ENCODE results near the gene KIF4B. TPM values are rescaled to one million over a fixed set of nuclear protein-coding genes. Genes with fewer than 3 reads are reported as not detected.
"Not testable (repeated sequence)": the region's sequence is repeated elsewhere in the genome, so short reads cannot be mapped to it uniquely, and the experiment has no call there.

Gene KIF4B
- total and polyA plus RNA-seq, 2 donors from 2014 or later, result not detected

- no peaks in the 10 kb centered on the region for H3K4me1 ChIP-seq (ENCODE audit: control insufficient read depth in 2 of 3, insufficient read depth in 2 of 3, low read depth in 1 of 3, low read length in 3 of 3)
- H3K9ac ChIP-seq (ENCODE audit: low read length in 3 of 3), result no peak overlapping the region
- H3K9me3 ChIP-seq (ENCODE audit: control insufficient read depth in 2 of 3, insufficient read depth in 1 of 3, low read length in 3 of 3), result no peaks in the 10 kb centered on the region
- H3K36me3 ChIP-seq (ENCODE audit: control insufficient read depth in 2 of 3, insufficient read depth in 3 of 3, low read length in 3 of 3), result no peaks in the 10 kb centered on the region
- no peak for FAIRE-seq
- no peaks in the 10 kb centered on the region for H3K27me3 ChIP-seq (ENCODE audit: control insufficient read depth, insufficient read depth, low read length)
- intact Hi-C loops (cut with DNase I), result no loop called here
- no peak overlapping the region for H3K27ac ChIP-seq (ENCODE audit: low read depth in 2 of 2, low read length in 2 of 2)
- no peak for TF ChIP-seq CTCF (IDR thresholded peaks at IDR 0.05; ENCODE audit: borderline replicate concordance, extremely low read depth, insufficient read depth)
- no peak for DNase-seq
- no peak overlapping the region for H3K4me3 ChIP-seq (ENCODE audit: low read length in 3 of 3)
These were observed 9.3 kb upstream of the KIF4B start for GRCh38 chr5:155004138-155004744.

GRCh38 chr5:155006265-155006664 lies 7.3 kb upstream of the KIF4B start:
- H3K36me3 ChIP-seq (ENCODE audit: control insufficient read depth in 2 of 3, insufficient read depth in 3 of 3, low read length in 3 of 3); H3K9ac ChIP-seq (ENCODE audit: low read length in 3 of 3); H3K4me3 ChIP-seq (ENCODE audit: low read length in 3 of 3); DNase-seq; H3K27me3 ChIP-seq (ENCODE audit: control insufficient read depth, insufficient read depth, low read length); FAIRE-seq; H3K4me1 ChIP-seq (ENCODE audit: control insufficient read depth in 2 of 3, insufficient read depth in 2 of 3, low read depth in 1 of 3, low read length in 3 of 3); intact Hi-C loops (cut with DNase I); H3K9me3 ChIP-seq (ENCODE audit: control insufficient read depth in 2 of 3, insufficient read depth in 1 of 3, low read length in 3 of 3); H3K27ac ChIP-seq (ENCODE audit: low read depth in 2 of 2, low read length in 2 of 2): not testable (repeated sequence)

- no peak overlapping the region for H3K4me3 ChIP-seq (ENCODE audit: low read length in 3 of 3)
- intact Hi-C loops (cut with DNase I), result no loop called here
- H3K4me1 ChIP-seq (ENCODE audit: control insufficient read depth in 2 of 3, insufficient read depth in 2 of 3, low read depth in 1 of 3, low read length in 3 of 3), result no peaks in the 10 kb centered on the region
- H3K9ac ChIP-seq (ENCODE audit: low read length in 3 of 3), result no peak overlapping the region
- no peak for DNase-seq
- H3K27me3 ChIP-seq (ENCODE audit: control insufficient read depth, insufficient read depth, low read length), result no peaks in the 10 kb centered on the region
- no peak overlapping the region for H3K27ac ChIP-seq (ENCODE audit: low read depth in 2 of 2, low read length in 2 of 2)
- H3K36me3 ChIP-seq (ENCODE audit: control insufficient read depth in 2 of 3, insufficient read depth in 3 of 3, low read length in 3 of 3), result no peaks in the 10 kb centered on the region
- no peaks in the 10 kb centered on the region for H3K9me3 ChIP-seq (ENCODE audit: control insufficient read depth in 2 of 3, insufficient read depth in 1 of 3, low read length in 3 of 3)
- no peak for FAIRE-seq
- TF ChIP-seq CTCF (IDR thresholded peaks at IDR 0.05; ENCODE audit: borderline replicate concordance, extremely low read depth, insufficient read depth), result no peak
These were observed 4.9 kb upstream of the KIF4B start for GRCh38 chr5:155008669-155009068.

GRCh38 chr5:155010881-155011280 lies 2.7 kb upstream of the KIF4B start:
- FAIRE-seq (no peak), DNase-seq (no peak)
- Histone ChIP-seq H3K9ac (ENCODE audit: low read length in 3 of 3) (no peak overlapping the region), H3K4me1 (ENCODE audit: control insufficient read depth in 2 of 3, insufficient read depth in 2 of 3, low read depth in 1 of 3, low read length in 3 of 3) (no peaks in the 10 kb centered on the region), H3K9me3 (ENCODE audit: control insufficient read depth in 2 of 3, insufficient read depth in 1 of 3, low read length in 3 of 3) (no peaks in the 10 kb centered on the region), H3K4me3 (ENCODE audit: low read length in 3 of 3) (no peak overlapping the region), H3K36me3 (ENCODE audit: control insufficient read depth in 2 of 3, insufficient read depth in 3 of 3, low read length in 3 of 3) (no peaks in the 10 kb centered on the region), H3K27me3 (ENCODE audit: control insufficient read depth, insufficient read depth, low read length) (no peaks in the 10 kb centered on the region), H3K27ac (ENCODE audit: low read depth in 2 of 2, low read length in 2 of 2) (no peak overlapping the region)
- TF ChIP-seq CTCF (IDR thresholded peaks at IDR 0.05; ENCODE audit: borderline replicate concordance, extremely low read depth, insufficient read depth), result no peak
- intact Hi-C loops (cut with DNase I), result no loop called here

Data from kidney (tissue), 14 donors.